ENCODE results near the gene FREY1. TPM values are rescaled to one million over a fixed set of nuclear protein-coding genes. Genes with fewer than 3 reads are reported as not detected.

Gene FREY1
- total RNA-seq, 1 donor = 0.43 TPM

GRCh38 chr11:45941285-45941684, 34.2 kb upstream of the FREY1 start:
- no peak for DNase-seq (ENCODE audit: low read depth)
- H3K4me3 ChIP-seq (ENCODE audit: low read depth, low read length) = no peak overlapping the region
- TF ChIP-seq CTCF (IDR thresholded peaks at IDR 0.05; ENCODE audit: insufficient read depth, low read depth, low read length) = no peak

- no peak for TF ChIP-seq CTCF (IDR thresholded peaks at IDR 0.05; ENCODE audit: insufficient read depth, low read depth, low read length)
- DNase-seq (ENCODE audit: low read depth) = no peak
Measured at GRCh38 chr11:45939836-45940235, 32.8 kb upstream of the FREY1 start.

GRCh38 chr11:45937916-45938315, 30.8 kb upstream of the FREY1 start:
- no peak for TF ChIP-seq CTCF (IDR thresholded peaks at IDR 0.05; ENCODE audit: insufficient read depth, low read depth, low read length)
- no peak for DNase-seq (ENCODE audit: low read depth)
- no peak overlapping the region for H3K4me3 ChIP-seq (ENCODE audit: low read depth, low read length)

More at GRCh38 chr11:45939836-45940235, 32.8 kb upstream of the FREY1 start:
- no peak overlapping the region for H3K4me3 ChIP-seq (ENCODE audit: low read depth, low read length)

- DNase-seq (ENCODE audit: low read depth) = peak; percentile 16
- TF ChIP-seq CTCF (IDR thresholded peaks at IDR 0.05; ENCODE audit: insufficient read depth, low read depth, low read length) = no peak
- H3K4me3 ChIP-seq (ENCODE audit: low read depth, low read length) = no peak overlapping the region
Measured at GRCh38 chr11:45936511-45937054, 29.5 kb upstream of the FREY1 start.

- no peak for DNase-seq (ENCODE audit: low read depth)
- no peak overlapping the region for H3K4me3 ChIP-seq (ENCODE audit: low read depth, low read length)
- no peak for TF ChIP-seq CTCF (IDR thresholded peaks at IDR 0.05; ENCODE audit: insufficient read depth, low read depth, low read length)
Measured at GRCh38 chr11:45935349-45936064, 28.4 kb upstream of the FREY1 start.

- DNase-seq (ENCODE audit: low read depth) = no peak
- no peak for TF ChIP-seq CTCF (IDR thresholded peaks at IDR 0.05; ENCODE audit: insufficient read depth, low read depth, low read length)
- no peak overlapping the region for H3K4me3 ChIP-seq (ENCODE audit: low read depth, low read length)
Measured at GRCh38 chr11:45934580-45935318, 27.7 kb upstream of the FREY1 start.
